Loucy (cell line): Measurements from ENCODE around the gene ROBO2.

Experiments
- CTCF ChIP-seq: fragments of 200-600 bp; sonication (generic); conservative IDR thresholded peaks from 2 replicates; pipeline ENCODE4 v1.5.1; 2014; ENCODE audit warnings: mild to moderate bottlenecking, antibody characterized with exemption, low read length
- EZH2phosphoT487 ChIP-seq: fragments of 200-600 bp; IDR thresholded peaks from 2 replicates; pipeline ENCODE4 v1.6.1; 2018; ENCODE audit warnings: antibody characterized with exemption, mild to moderate bottlenecking, moderate library complexity, borderline replicate concordance

GRCh38 chr3:77362936-77363335 lies 323.0 kb downstream of the ROBO2 start:
- TF ChIP-seq CTCF (no peak), EZH2phosphoT487 (no peak)
